Hepatocyte (in vitro differentiated cells): Measurements from ENCODE around the gene ITGB2.

Experiments used
- CTCF ChIP-seq: fragments of 200-600 bp; sonication (generic); IDR thresholded peaks from 2 replicates; pipeline ENCODE4 v1.5.1; 2016; ENCODE audit warnings: antibody characterized with exemption, mild to moderate bottlenecking; ENCODE audit not compliant: poor library complexity
- EZH2 ChIP-seq: fragments of 200-600 bp; sonication (generic); IDR thresholded peaks from 2 replicates; pipeline ENCODE4 v1.6.1; 2016; ENCODE audit warnings: antibody characterized with exemption, mild to moderate bottlenecking, borderline replicate concordance
- EZH2phosphoT487 ChIP-seq: fragments of 200-600 bp; sonication (generic); IDR thresholded peaks from one replicate; pipeline ENCODE4 v1.6.1; 2018; ENCODE audit warnings: antibody characterized with exemption, mild to moderate bottlenecking, low read depth, moderate library complexity; ENCODE audit not compliant: unreplicated experiment, severe bottlenecking

- no peak for TF ChIP-seq CTCF
- TF ChIP-seq EZH2phosphoT487: no peak
- TF ChIP-seq EZH2: no peak
Measured at GRCh38 chr21:44921928-44922327, 1.2 kb upstream of the ITGB2 start.
